Measurements from ENCODE around the gene SLC16A8. TPM values are rescaled to one million over a fixed set of nuclear protein-coding genes. Genes with fewer than 3 reads are reported as not detected.

The SLC16A8 gene
- total and polyA plus RNA-seq, 2 experiments from 2014 or later: 0.52 to 0.66 TPM

- Histone ChIP-seq H3K27ac (ENCODE audit: low read depth) (no peak overlapping the region), H3K9me2 (ENCODE audit: insufficient read depth) (no peaks in the 10 kb centered on the region), H3F3A (replicated peaks; ENCODE audit: low read depth) (0 out of 2 replicates have a peak, but pooled peaks cover 3% of the 10 kb centered on the region), H3K4me2 (no peak overlapping the region), H3K79me2 (replicated peaks; ENCODE audit: insufficient read depth) (no peaks in the 10 kb centered on the region), H4K20me1 (replicated peaks; ENCODE audit: insufficient read depth) (no peaks in the 10 kb centered on the region), H3K4me1 (ENCODE audit: insufficient read depth) (peaks cover 8% of the 10 kb centered on the region; the same call in 1 of the 2 replicates), H3K27me3 (ENCODE audit: insufficient read depth) (no peaks in the 10 kb centered on the region), H3K36me3 (ENCODE audit: insufficient read depth) (no peaks in the 10 kb centered on the region), H2AFZ (no peak overlapping the region), H3K4me3 (no peak overlapping the region)
- DNase-seq (ENCODE audit: low spot score) (no peak), ATAC-seq (no peak)
- no peak overlapping the region; the same call in 2 of the 3 replicates for H3K4me3 Mint-ChIP-seq
- no peaks in the 10 kb centered on the region; the same call in 2 of the 3 replicates for H3K9me3 Mint-ChIP-seq
- no peaks in the 10 kb centered on the region; the same call in 2 of the 3 replicates for H3K36me3 Mint-ChIP-seq (ENCODE audit: low read depth)
- peaks cover 13% of the 10 kb centered on the region for H3K27me3 Mint-ChIP-seq (ENCODE audit: insufficient read depth, low read depth, poor library complexity)
- H3K4me1 Mint-ChIP-seq: peaks cover 13% of the 10 kb centered on the region
- no peak overlapping the region for H3K27ac Mint-ChIP-seq
- TF ChIP-seq EZH2 (IDR thresholded peaks at IDR 0.05; ENCODE audit: low read depth, unreplicated experiment): no peak
- TF ChIP-seq NANOG (IDR thresholded peaks at IDR 0.05; ENCODE audit: borderline replicate concordance): no peak
- no peak for TF ChIP-seq CTCF (conservative IDR thresholded peaks at IDR 0.05; ENCODE audit: low read depth in 2 of 2)
- no peak for TF ChIP-seq ZNF462 (CRISPR knock-in tag; IDR thresholded peaks at IDR 0.05)
- TF ChIP-seq STAT1 (IDR thresholded peaks at IDR 0.05; ENCODE audit: unreplicated experiment): no peak
- no peak for TF ChIP-seq JUNB (IDR thresholded peaks at IDR 0.05; ENCODE audit: unreplicated experiment)
- no peak for TF ChIP-seq ZNF331 (CRISPR knock-in tag; IDR thresholded peaks at IDR 0.05; ENCODE audit: low read depth)
- no peak for TF ChIP-seq ZNF114 (CRISPR knock-in tag; IDR thresholded peaks at IDR 0.05)
- no peak for TF ChIP-seq ETS1 (IDR thresholded peaks at IDR 0.05)
- no peak for TF ChIP-seq EZH2phosphoT487 (IDR thresholded peaks at IDR 0.05; ENCODE audit: unreplicated experiment)
- no peak for TF ChIP-seq CREB1 (CRISPR knock-in tag; IDR thresholded peaks at IDR 0.05; ENCODE audit: low read depth)
- no peak for TF ChIP-seq REST (IDR thresholded peaks at IDR 0.05; ENCODE audit: unreplicated experiment)
- TF ChIP-seq POLR2AphosphoS5 (IDR thresholded peaks at IDR 0.05; ENCODE audit: low read depth): no peak
These were observed 44.8 kb downstream of the SLC16A8 start for GRCh38 chr22:38038890-38039812.
